WTC11 (cell line): Measurements from ENCODE around the gene LGR4.

ENCODE experiments used
- CREB1 ChIP-seq: sonication (generic); formaldehyde crosslinking; IDR thresholded peaks from 2 replicates; pipeline ENCODE4 v1.8.0; 2023; ENCODE audit warnings: mild to moderate bottlenecking, missing genetic modification reagents
- ELF4 ChIP-seq: sonication (generic); formaldehyde crosslinking; IDR thresholded peaks from 2 replicates; pipeline ENCODE4 v1.8.1; 2022; ENCODE audit warnings: low read depth, mild to moderate bottlenecking, moderate library complexity, missing genetic modification reagents
- FOXP1 ChIP-seq: sonication (generic); formaldehyde crosslinking; IDR thresholded peaks from 2 replicates; pipeline ENCODE4 v1.8.0; 2022; ENCODE audit warnings: missing genetic modification reagents, mild to moderate bottlenecking, moderate library complexity, borderline replicate concordance
- NR3C1 ChIP-seq: sonication (generic); formaldehyde crosslinking; conservative IDR thresholded peaks from 2 replicates; pipeline ENCODE4 v1.8.1; 2023; ENCODE audit warnings: low read depth, mild to moderate bottlenecking, missing genetic modification reagents
- RELA ChIP-seq: sonication (generic); formaldehyde crosslinking; IDR thresholded peaks from 2 replicates; pipeline ENCODE4 v1.8.1; 2022; ENCODE audit warnings: missing genetic modification reagents, mild to moderate bottlenecking, borderline replicate concordance
- SMAD3 ChIP-seq: sonication (generic); formaldehyde crosslinking; IDR thresholded peaks from 2 replicates; pipeline ENCODE4 v1.8.0; 2022; ENCODE audit warnings: missing genetic modification reagents, mild to moderate bottlenecking, borderline replicate concordance
- TF ChIP-seq, protein P1 (sequence below): fragments of 200-600 bp; IDR thresholded peaks from 2 replicates; pipeline ENCODE4 v1.8.0; 2022; ENCODE audit warnings: antibody characterized with exemption
- TF ChIP-seq, protein P2 (sequence below): fragments of 250-450 bp; sonication (Bioruptor Pico); IDR thresholded peaks from 2 replicates; pipeline ENCODE4 v1.9.0; 2021; ENCODE audit warnings: mild to moderate bottlenecking, borderline replicate concordance

GRCh38 chr11:27414644-27415043 is 57.9 kb downstream of the LGR4 start:
- TF ChIP-seq, protein P1, sequence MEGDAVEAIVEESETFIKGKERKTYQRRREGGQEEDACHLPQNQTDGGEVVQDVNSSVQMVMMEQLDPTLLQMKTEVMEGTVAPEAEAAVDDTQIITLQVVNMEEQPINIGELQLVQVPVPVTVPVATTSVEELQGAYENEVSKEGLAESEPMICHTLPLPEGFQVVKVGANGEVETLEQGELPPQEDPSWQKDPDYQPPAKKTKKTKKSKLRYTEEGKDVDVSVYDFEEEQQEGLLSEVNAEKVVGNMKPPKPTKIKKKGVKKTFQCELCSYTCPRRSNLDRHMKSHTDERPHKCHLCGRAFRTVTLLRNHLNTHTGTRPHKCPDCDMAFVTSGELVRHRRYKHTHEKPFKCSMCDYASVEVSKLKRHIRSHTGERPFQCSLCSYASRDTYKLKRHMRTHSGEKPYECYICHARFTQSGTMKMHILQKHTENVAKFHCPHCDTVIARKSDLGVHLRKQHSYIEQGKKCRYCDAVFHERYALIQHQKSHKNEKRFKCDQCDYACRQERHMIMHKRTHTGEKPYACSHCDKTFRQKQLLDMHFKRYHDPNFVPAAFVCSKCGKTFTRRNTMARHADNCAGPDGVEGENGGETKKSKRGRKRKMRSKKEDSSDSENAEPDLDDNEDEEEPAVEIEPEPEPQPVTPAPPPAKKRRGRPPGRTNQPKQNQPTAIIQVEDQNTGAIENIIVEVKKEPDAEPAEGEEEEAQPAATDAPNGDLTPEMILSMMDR: no peak
- no peak for TF ChIP-seq NR3C1 (CRISPR knock-in tag)
- TF ChIP-seq FOXP1 (CRISPR knock-in tag): no peak
- TF ChIP-seq, protein P2, sequence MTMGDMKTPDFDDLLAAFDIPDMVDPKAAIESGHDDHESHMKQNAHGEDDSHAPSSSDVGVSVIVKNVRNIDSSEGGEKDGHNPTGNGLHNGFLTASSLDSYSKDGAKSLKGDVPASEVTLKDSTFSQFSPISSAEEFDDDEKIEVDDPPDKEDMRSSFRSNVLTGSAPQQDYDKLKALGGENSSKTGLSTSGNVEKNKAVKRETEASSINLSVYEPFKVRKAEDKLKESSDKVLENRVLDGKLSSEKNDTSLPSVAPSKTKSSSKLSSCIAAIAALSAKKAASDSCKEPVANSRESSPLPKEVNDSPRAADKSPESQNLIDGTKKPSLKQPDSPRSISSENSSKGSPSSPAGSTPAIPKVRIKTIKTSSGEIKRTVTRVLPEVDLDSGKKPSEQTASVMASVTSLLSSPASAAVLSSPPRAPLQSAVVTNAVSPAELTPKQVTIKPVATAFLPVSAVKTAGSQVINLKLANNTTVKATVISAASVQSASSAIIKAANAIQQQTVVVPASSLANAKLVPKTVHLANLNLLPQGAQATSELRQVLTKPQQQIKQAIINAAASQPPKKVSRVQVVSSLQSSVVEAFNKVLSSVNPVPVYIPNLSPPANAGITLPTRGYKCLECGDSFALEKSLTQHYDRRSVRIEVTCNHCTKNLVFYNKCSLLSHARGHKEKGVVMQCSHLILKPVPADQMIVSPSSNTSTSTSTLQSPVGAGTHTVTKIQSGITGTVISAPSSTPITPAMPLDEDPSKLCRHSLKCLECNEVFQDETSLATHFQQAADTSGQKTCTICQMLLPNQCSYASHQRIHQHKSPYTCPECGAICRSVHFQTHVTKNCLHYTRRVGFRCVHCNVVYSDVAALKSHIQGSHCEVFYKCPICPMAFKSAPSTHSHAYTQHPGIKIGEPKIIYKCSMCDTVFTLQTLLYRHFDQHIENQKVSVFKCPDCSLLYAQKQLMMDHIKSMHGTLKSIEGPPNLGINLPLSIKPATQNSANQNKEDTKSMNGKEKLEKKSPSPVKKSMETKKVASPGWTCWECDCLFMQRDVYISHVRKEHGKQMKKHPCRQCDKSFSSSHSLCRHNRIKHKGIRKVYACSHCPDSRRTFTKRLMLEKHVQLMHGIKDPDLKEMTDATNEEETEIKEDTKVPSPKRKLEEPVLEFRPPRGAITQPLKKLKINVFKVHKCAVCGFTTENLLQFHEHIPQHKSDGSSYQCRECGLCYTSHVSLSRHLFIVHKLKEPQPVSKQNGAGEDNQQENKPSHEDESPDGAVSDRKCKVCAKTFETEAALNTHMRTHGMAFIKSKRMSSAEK (CRISPR knock-in tag): no peak
- TF ChIP-seq ELF4 (CRISPR knock-in tag): no peak
- TF ChIP-seq SMAD3 (CRISPR knock-in tag): no peak
- no peak for TF ChIP-seq RELA (CRISPR knock-in tag)
- no peak for TF ChIP-seq CREB1 (CRISPR knock-in tag)
